A673 (cell line): ENCODE measurements around the gene THSD8. TPM values are rescaled to one million over a fixed set of nuclear protein-coding genes. Genes with fewer than 3 reads are reported as not detected.

Source experiments
- BruUV-seq: library from RNA; stranded (reverse); fragments of 400-500 nt; replicated peaks from 2 replicates; lab custom pipeline; 2021; lab: Mats Ljungman, UMichigan
- CTCF ChIA-PET: fragments of 300-600 bp; sonication (Branson Sonifier 250); formaldehyde crosslinking; loops from one replicate; lab custom pipeline; 2022; ENCODE audit warnings: antibody characterized with exemption; lab: Charles Lee
- POLR2A ChIA-PET: fragments of 300-600 bp; sonication (Branson Sonifier 250); formaldehyde crosslinking; loops from one replicate; lab custom pipeline; 2022; ENCODE audit warnings: antibody characterized with exemption; ENCODE audit not compliant: low non-redundant PET; lab: Charles Lee
- DNase-seq: peaks from one replicate; pipeline ENCODE4 v3.0.0-alpha.2; 2015; ENCODE audit warnings: low spot score
- H3K27ac ChIP-seq: fragments of 200-600 bp; sonication (generic); 2 replicates; pipeline ENCODE4 v1.5.1; 2016; ENCODE audit warnings: mixed run types, low read depth, mild to moderate bottlenecking, mixed read lengths, antibody characterized with exemption, low read length; ENCODE audit not compliant: poor library complexity, severe bottlenecking
- H3K27me3 ChIP-seq: fragments of 200-600 bp; sonication (generic); replicated peaks from 2 replicates; pipeline ENCODE4 v1.6.1; 2017; ENCODE audit warnings: mixed run types, low read depth, mild to moderate bottlenecking, mixed read lengths, antibody characterized with exemption, low read length; ENCODE audit not compliant: insufficient read depth, poor library complexity
- H3K36me3 ChIP-seq: fragments of 200-600 bp; sonication (generic); 2 replicates; pipeline ENCODE4 v1.6.1; 2016; ENCODE audit warnings: mixed run types, mild to moderate bottlenecking, mixed read lengths, antibody characterized with exemption, low read length; ENCODE audit not compliant: insufficient read depth, poor library complexity, severe bottlenecking
- H3K4me1 ChIP-seq: fragments of 200-600 bp; sonication (generic); 2 replicates; pipeline ENCODE4 v1.6.1; 2017; ENCODE audit warnings: mixed run types, mild to moderate bottlenecking, mixed read lengths, antibody characterized with exemption, low read length; ENCODE audit not compliant: insufficient read depth, poor library complexity, severe bottlenecking
- H3K4me3 ChIP-seq: fragments of 200-600 bp; sonication (generic); 2 replicates; pipeline ENCODE4 v1.5.1; 2016; ENCODE audit warnings: low read depth, mixed run types, mild to moderate bottlenecking, mixed read lengths, low read length; ENCODE audit not compliant: poor library complexity, severe bottlenecking
- H3K9me3 ChIP-seq: fragments of 200-600 bp; sonication (generic); 2 replicates; pipeline ENCODE4 v1.6.1; 2016; ENCODE audit warnings: mixed run types, low read depth, mild to moderate bottlenecking, mixed read lengths, antibody characterized with exemption, low read length; ENCODE audit not compliant: poor library complexity, severe bottlenecking
- EZH2 ChIP-seq: fragments of 200-600 bp; sonication (generic); IDR thresholded peaks from 2 replicates; pipeline ENCODE4 v1.6.1; 2017; ENCODE audit warnings: borderline replicate concordance, low read depth, mild to moderate bottlenecking, mixed read lengths, antibody characterized with exemption, low read length; ENCODE audit not compliant: poor library complexity, severe bottlenecking
- intact Hi-C: fragments of 100-400 bp; cut with micrococcal nuclease; formaldehyde crosslinking; loops from one replicate; pipeline ENCODE4 v1.10.0; 2022; ENCODE audit not compliant: unreplicated experiment
- total RNA-seq: library from RNA; stranded (reverse); gene quantifications from 2 replicates; pipeline ENCODE4 v1.2.3, GENCODE V29; 2021
- TF ChIP-seq, protein P1 (sequence below): fragments of 300-800, 200-600 bp; sonication (generic); conservative IDR thresholded peaks from 2 replicates; pipeline ENCODE4 v1.5.1; 2017; ENCODE audit warnings: low read depth, mild to moderate bottlenecking, antibody characterized with exemption, low read length, moderate library complexity, mixed read lengths

Gene THSD8
- total RNA-seq, 1 experiment from 2014 or later, result 45.2 TPM

- no peaks in the 10 kb centered on the region for H3K27me3 ChIP-seq
- TSS peak; percentile 34 for BruUV-seq
- DNase-seq, result no peak
- ChIA-PET CTCF (no interaction called here), POLR2A (interaction anchor here (0.6 kb wide), 1 partner anchor 173 kb away, joined by 3 read pairs; no protein-coding TSS in a partner anchor)
- peaks cover 20% of the 10 kb centered on the region for H3K36me3 ChIP-seq
- no peak overlapping the region for H3K27ac ChIP-seq
- TF ChIP-seq, protein P1, sequence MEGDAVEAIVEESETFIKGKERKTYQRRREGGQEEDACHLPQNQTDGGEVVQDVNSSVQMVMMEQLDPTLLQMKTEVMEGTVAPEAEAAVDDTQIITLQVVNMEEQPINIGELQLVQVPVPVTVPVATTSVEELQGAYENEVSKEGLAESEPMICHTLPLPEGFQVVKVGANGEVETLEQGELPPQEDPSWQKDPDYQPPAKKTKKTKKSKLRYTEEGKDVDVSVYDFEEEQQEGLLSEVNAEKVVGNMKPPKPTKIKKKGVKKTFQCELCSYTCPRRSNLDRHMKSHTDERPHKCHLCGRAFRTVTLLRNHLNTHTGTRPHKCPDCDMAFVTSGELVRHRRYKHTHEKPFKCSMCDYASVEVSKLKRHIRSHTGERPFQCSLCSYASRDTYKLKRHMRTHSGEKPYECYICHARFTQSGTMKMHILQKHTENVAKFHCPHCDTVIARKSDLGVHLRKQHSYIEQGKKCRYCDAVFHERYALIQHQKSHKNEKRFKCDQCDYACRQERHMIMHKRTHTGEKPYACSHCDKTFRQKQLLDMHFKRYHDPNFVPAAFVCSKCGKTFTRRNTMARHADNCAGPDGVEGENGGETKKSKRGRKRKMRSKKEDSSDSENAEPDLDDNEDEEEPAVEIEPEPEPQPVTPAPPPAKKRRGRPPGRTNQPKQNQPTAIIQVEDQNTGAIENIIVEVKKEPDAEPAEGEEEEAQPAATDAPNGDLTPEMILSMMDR, result no peak
- no peak for TF ChIP-seq EZH2
- peak overlapping the region; percentile 64 for H3K4me3 ChIP-seq
- H3K4me1 ChIP-seq, result peaks cover 20% of the 10 kb centered on the region
- intact Hi-C loops, result no loop called here
- H3K9me3 ChIP-seq, result no peaks in the 10 kb centered on the region
Measured at GRCh38 chr19:12800466-12800770, 1.5 kb upstream of the THSD8 start.

DNA sequence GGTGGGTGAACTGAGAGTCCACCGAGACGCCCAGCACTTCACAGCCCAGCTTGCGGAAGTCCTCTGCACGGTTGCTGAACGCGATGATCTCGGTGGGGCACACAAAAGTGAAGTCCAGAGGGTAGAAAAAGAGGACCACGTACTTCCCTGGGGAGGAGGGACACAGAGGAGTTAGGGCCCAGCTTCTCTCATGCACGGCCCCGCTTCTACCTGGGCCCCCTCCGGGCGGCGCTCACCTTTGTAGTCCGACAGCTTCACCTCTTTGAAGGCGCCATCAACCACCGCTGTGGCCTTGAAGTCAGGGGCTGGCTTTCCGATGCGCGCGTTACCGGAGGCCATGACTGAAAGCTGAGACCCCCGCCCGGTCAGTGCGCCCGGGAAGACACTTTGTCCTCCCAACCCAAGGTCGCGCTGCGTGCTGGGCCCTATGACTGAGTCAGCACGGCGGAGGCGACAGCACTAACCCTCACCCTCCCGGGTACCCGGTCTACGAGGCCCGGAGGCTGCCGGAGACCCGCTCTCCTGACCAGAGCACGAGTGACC is 875 bp upstream of the THSD8 start:
- no TSS peak for BruUV-seq
- Histone ChIP-seq H3K4me3 (peak overlapping the region; percentile 64), H3K27ac (peak overlapping the region; percentile 87), H3K9me3 (no peaks in the 10 kb centered on the region), H3K27me3 (no peaks in the 10 kb centered on the region), H3K36me3 (peaks cover 20% of the 10 kb centered on the region), H3K4me1 (peaks cover 17% of the 10 kb centered on the region)
- ChIA-PET POLR2A (interaction anchor here (0.6 kb wide), 1 partner anchor 172 kb away, joined by 3 read pairs; no protein-coding TSS in a partner anchor), CTCF (interaction anchor here (1.4 kb wide), 1 partner anchor 43 kb away, joined by 3 read pairs; no protein-coding TSS in a partner anchor)
- intact Hi-C loops, result no loop called here
- DNase-seq, result no peak
- TF ChIP-seq, protein P1, result no peak
- no peak for TF ChIP-seq EZH2

- Histone ChIP-seq H3K4me1 (peaks cover 18% of the 10 kb centered on the region), H3K27ac (peak overlapping the region; percentile 87), H3K4me3 (peak overlapping the region; percentile 64), H3K9me3 (no peaks in the 10 kb centered on the region), H3K36me3 (peaks cover 20% of the 10 kb centered on the region), H3K27me3 (no peaks in the 10 kb centered on the region)
- intact Hi-C loops, result loop anchor here (2.0 kb wide), 1 partner anchor 66 kb away; the partner anchor contains the start of gene GET3
- BruUV-seq, result no TSS peak
- DNase-seq, result no peak
- no peak for TF ChIP-seq EZH2
- TF ChIP-seq, protein P1, result no peak
- POLR2A ChIA-PET, result interaction anchor here (0.6 to 1.0 kb wide), 2 partner anchors 10 to 511 kb away, joined by 3 read pairs; no protein-coding TSS in a partner anchor
- CTCF ChIA-PET, result interaction anchor here (1.4 kb wide), 1 partner anchor 45 kb away, joined by 3 read pairs; no protein-coding TSS in a partner anchor
Measured at GRCh38 chr19:12802267-12803106, 618 bp downstream of the THSD8 start.
